HG03196 (cell line): ENCODE measurements around the gene EPHA5.
"Not testable (repeated sequence)": the region's sequence is repeated elsewhere in the genome, so short reads cannot be mapped to it uniquely, and the experiment has no call there.

Source experiments
- ATAC-seq: cut with Tn5 transposase; IDR thresholded peaks from one replicate; pipeline ENCODE4 v1.9.1; 2021; ENCODE audit not compliant: unreplicated experiment

Gene EPHA5

DNA sequence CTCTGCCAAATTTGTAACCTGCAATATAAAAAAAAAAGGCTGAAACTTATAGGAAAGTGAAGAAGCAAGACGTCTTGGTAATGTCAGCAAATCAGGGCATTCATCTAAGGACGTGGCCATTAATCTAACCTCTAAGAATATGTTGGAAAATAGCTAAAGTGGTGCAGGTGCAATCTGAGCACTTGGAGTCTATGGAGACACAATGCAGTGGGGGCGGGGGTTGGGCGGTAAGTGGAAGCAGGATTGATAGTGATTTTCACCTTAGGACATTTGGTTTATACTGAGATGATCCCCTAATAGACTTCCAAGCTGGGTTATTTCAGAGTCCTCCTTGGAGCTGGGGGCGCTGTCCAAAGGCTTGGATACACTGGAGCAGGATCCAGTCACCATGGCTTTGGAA is 283.4 kb downstream of the EPHA5 start:
- ATAC-seq = no peak

DNA sequence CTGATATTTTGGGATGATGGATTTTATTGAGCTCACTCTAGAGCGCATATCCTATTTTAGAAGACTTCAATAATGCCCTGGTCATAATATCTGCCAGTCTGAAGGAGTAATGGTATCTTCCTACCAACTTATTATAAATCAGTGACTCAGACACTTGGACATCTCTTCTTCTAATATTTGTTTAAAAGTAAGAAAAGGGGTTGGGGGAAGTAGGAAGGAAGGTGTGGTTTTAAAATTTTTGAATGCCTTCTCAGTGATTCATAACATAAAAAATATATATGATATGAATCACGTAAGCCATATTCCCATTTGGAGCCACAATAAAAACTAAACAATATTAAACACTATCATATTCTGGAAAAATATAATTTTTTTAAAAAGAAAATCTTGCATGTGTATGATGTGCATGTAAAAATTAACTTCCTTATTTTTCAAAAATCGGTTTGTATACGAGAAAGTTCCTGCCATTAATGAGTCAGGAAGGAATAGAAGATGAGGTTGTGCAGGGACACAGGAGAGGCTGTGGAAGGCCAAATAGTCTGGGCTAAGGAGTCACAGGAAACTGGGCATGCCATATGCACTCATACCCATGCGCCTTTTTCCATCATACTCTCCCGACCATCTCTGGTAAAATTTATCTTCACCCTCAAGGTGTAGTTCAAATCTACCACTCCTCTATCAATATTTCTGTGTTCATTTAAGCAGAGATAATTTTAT is 286.5 kb downstream of the EPHA5 start:
- ATAC-seq = no peak

DNA sequence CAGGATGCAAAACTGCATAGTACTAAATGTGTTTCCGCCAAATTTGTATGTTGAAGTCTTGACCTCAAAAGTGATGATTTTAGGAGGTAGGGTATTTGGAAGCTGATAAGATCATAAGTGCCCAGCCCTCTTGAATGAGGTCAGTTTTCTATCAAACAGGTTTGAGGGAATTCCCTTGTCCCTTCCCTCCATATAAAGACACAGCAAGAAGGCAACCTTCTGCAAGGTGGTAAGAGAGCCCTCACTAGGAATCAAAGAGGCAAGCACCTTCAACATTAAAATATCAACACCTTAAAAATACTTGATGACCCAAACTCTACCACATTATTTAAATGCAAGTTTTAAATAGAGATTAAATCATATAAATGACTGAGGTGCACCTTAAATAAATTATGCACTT is 288.6 kb downstream of the EPHA5 start:
- ATAC-seq = no peak

DNA sequence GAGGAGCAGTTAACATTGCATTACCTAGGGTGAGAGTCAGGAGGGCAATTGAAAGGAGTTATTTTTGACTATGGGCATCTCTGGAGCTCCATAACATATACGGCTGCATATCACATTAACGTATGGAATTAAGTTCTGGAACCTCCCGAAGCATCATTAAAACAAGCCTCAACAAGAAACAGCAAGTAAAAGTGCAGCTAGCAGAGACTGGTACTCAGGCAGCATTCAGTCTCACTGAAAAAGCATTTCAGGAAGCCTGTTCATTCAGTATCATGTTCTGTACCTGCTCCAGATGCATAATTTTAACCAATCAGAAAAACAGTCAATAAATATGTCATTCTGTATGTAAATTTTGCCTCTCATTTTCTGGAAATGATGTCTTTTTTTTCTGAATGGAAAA is 299.6 kb downstream of the EPHA5 start:
- no peak for ATAC-seq

- ATAC-seq = no peak
Observed at GRCh38 chr4:65367306-65367705, 303.0 kb downstream of the EPHA5 start.

- no peak for ATAC-seq
Observed at GRCh38 chr4:65358914-65359313, 311.4 kb downstream of the EPHA5 start.

DNA sequence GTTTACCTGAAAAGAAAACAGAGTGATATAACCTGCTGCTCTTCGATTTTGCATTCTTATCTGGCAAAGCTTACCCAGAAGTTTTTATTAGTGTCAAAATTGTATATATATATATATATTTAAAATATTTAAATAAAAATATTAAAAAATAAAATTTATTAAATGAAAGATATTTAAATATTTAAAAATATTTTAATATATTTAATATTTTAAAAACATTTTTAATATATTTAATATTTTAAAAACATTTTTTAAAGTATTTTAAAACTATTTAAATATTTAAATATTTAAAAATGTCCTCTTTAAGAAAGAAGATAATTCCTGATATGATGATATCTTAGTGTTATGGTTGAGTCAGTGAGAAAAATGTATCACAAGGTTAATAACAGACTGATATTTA is 317.2 kb downstream of the EPHA5 start:
- ATAC-seq = no peak

DNA sequence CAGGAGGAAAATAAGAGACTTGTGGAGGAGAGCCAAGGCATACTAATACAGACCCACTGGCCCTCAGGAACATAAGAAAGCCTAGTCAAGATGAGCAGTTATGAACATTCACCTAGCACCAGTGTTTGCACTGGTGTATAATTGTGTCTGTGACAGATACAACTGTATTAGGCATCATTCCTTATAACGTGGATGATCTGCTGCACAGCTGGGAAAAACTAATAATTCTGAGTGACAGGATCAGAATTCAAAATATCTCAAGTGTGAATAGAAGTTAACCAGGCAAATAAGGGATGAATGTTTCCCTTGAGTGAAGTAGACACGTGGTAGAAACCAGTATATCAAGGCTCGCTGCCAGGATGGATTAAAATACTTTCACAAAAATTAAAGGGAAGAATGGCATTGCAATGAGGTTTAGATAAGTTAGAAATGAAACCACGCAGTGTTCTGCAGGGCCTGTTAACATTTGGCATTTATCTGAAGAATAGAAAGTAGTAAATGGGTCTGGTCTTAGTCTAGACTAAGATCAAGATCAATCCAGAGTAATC is 325.9 kb downstream of the EPHA5 start:
- no peak for ATAC-seq

- no peak for ATAC-seq
Observed at GRCh38 chr4:65343342-65343741, 326.9 kb downstream of the EPHA5 start.

DNA sequence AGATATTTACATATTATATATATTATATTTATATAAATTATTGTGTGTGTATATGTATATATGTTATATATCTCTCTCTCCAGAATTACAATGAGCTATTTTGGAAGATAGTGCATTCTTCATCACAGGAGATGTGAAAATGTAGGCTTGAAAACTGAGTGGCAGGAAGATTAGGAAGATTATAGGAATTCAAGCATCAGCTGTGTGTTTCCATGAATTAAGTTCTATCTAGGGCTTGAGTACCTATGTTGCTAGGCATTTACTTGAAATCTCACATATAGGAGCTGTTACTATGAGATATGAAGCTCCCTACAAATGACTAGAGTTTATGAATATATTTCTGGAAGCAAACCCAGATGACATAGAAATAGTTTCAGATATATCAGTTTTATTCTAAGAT is 328.7 kb downstream of the EPHA5 start:
- no peak for ATAC-seq

GRCh38 chr4:65340382-65341109 is 329.7 kb downstream of the EPHA5 start:
- no peak for ATAC-seq

- no peak for ATAC-seq
Observed at GRCh38 chr4:65337371-65337770, 332.9 kb downstream of the EPHA5 start.

DNA sequence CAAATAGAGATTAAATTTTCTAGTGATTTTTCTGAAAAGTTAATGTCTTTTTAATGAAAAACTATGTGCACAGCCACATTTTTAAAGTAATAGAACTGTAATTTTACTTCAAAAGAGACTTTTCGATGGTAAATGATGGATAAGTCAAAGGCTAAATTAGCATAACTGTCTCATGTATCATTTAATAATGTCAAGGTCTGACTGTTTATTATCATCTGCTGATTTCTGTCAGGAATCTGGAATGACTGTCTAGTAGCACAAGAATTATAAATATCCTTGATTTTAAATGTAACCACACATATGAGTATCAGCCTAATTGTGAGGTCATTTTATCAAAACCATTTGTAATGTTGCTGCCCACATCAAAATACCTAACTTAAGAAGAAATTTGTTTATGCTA is 333.8 kb downstream of the EPHA5 start:
- ATAC-seq = no peak

GRCh38 chr4:65316534-65316933 is 353.8 kb downstream of the EPHA5 start:
- ATAC-seq = no peak

- ATAC-seq = no peak
Observed at GRCh38 chr4:65311120-65311519, 359.2 kb downstream of the EPHA5 start.

DNA sequence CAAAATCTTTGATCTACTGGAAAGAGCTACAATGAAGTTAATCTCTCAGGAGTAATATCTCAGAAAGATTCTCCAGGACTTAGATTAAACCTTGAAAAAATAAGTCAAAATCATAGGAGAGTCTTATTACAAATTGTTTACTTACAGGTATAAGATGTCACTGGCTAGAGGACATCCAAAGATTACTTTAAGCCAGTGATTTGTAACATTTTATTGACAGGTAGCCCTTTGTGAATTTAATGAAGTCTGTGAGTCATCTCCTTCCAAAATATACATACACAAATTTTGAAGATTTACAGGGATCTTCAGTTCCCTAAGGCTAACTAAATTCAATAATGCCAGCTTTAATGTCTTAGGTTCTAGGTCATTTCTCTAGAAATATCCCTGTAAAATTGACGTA is 359.7 kb downstream of the EPHA5 start:
- no peak for ATAC-seq

- ATAC-seq = not testable (repeated sequence)
Observed at GRCh38 chr4:65308626-65309025, 361.7 kb downstream of the EPHA5 start.

DNA sequence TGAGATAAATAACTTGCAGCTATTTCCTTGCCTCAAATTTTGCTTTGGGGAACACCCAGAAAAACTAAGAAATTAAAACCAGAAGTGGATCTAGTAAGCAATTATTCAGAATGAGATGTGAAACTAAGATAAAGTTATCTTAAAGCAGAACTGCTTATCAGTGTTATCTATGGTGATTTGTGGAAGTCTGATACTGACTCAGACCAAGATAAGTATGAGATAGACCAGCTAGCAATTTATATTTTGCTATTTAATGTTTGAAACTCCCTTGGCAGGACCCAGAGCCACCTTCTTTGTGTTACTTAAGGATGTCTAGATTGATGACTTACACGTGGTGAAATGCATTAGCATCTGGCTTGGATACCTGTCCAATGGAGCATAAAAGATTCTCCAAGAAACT is 368.1 kb downstream of the EPHA5 start:
- no peak for ATAC-seq

DNA sequence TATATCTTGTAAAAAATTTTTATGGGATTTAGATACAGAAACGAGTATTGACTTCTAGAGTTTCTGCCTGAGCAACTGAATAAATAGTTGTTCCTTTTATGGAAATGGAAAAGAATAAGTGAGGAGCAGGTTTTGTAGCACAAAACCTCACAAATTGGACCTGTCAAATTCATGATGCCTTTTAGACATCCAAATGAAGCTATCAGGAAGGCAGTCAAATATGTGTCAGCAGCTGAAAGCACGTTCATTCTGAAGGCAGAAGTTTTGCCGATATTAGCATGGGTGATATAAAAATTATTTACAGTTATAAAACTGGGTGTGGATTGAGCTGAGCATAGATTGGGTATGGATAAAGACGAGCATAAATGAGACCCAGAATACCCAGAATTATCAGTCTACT is 374.0 kb downstream of the EPHA5 start:
- no peak for ATAC-seq

GRCh38 chr4:65287071-65287470 is 383.2 kb downstream of the EPHA5 start:
- no peak for ATAC-seq
